Adipose tissue (tissue), 3 donors: ENCODE data around the gene GALNS. TPM values are rescaled to one million over a fixed set of nuclear protein-coding genes. Genes with fewer than 3 reads are reported as not detected.
"Not testable (repeated sequence)": the region's sequence is repeated elsewhere in the genome, so short reads cannot be mapped to it uniquely, and the experiment has no call there.

ENCODE experiments used
- H3K27ac ChIP-seq: one replicate; pipeline ENCODE4 v1.5.1; 2013; ENCODE audit warnings: low read depth, low read length
- whole genome bisulfite sequencing, 3 donors: extraction: QIAGEN DNeasy Blood & Tissue Kit; methylation state at CpG; one replicate each; pipeline ENCODE4 v1.1.7; 2013; 5-methylcytosine and 5-hydroxymethylcytosine counted together
- polyA plus RNA-seq, 3 donors: library from polyadenylated mRNA; stranded (reverse); fragments of 200-250 nt; gene quantifications; one replicate each; pipeline ENCODE4 v1.2.3, GENCODE V29; 2013
- donor health status: healthy with polysubstance abuse.
- donor health status: Bipolar disorder and iron deficiency.
- donor health status: healthy.

GALNS gene
- polyA plus RNA-seq, 3 donors = 6.3 to 23.8 (median 18.9) TPM

DNA sequence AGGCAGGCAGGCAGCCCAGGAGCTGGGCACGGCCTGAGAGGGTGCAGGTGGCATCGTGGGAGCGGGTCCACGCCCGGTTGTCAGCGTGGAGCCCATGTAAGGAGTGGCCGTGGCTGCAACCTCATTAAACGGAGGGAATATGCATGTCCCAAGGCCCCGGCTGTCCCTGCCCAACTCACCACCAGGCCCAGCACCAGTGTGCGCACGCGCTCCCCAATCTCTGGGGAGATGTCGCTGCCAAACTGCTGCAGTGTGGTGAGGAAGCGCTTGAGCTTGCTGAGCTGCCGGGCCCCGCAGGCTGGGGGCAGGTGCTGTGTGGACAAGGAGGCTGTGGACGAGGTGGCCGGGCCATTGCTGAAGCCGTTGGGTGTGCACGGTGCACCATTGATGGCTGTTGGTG lies 35.3 kb upstream of the GALNS start:
- 85 to 91% (median 86%) methylated on average over 20 of the region's 20 CpGs for WGBS, 3 donors
- H3K27ac ChIP-seq = no peak overlapping the region

- WGBS, 3 donors = 90 to 94% (median 92%) methylated on average over 15 to 16 of the region's 16 CpGs
- no peak overlapping the region for H3K27ac ChIP-seq
Observed at GRCh38 chr16:88891083-88891482, 34.3 kb upstream of the GALNS start.

DNA sequence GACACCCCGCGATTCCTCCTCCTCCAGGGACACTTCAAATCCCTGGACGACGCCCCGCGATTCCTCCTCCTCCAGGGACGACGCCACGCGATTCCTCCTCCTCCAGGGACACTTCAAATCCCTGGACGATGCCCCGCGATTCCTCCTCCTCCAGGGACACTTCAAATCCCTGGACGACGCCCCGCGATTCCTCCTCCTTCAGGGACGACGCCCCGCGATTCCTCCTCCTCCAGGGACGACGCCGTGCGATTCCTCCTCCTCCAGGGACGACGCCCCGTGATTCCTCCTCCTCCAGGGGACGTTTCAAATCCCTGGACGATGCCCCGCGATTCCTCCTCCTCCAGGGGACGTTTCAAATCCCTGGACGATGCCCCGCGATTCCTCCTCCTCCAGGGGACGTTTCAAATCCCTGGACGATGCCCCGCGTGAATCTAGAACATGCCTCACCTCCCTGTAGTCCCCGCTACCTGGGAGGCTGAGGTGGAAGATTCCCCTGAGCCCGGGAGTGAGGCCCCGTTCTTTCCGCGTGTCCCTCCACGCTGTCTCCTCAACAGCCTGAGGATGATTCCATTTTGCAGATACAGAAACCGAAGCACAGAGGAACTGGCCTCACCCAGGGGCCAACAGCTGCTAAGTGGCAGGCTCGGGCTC lies 33.1 kb upstream of the GALNS start:
- 93 to 94% (median 94%) methylated on average over 40 to 48 of the region's 48 CpGs for WGBS, 3 donors
- not testable (repeated sequence) for H3K27ac ChIP-seq

GRCh38 chr16:88888461-88889387 lies 32.0 kb upstream of the GALNS start:
- 58 to 80% (median 76%) methylated on average over 28 to 30 of the region's 30 CpGs for WGBS, 3 donors
- H3K27ac ChIP-seq = no peak overlapping the region

DNA sequence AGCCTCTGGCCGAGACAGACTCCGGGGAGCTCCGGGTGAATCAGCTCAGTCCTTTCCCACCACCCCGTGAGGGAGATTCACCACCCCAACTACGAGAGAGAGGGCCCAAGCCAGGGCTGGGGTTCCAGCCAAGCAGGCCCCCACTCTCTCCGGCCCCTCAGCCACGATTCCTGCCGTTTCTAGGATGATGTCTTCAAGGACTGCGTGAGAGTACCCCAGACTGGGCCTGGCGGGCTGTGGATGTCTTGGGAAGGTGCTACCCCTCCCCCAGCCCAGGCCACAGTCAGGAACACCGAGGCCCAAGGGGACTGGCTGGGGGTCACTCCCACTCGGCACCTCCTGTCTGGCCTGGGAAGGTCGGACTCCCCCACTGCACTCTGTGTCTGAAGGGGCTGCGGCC lies 31.3 kb upstream of the GALNS start:
- no peak overlapping the region for H3K27ac ChIP-seq

GRCh38 chr16:88886845-88887521 lies 30.2 kb upstream of the GALNS start:
- 57 to 82% (median 68%) methylated on average over 31 to 39 of the region's 39 CpGs for WGBS, 3 donors
- no peak overlapping the region for H3K27ac ChIP-seq

More for the DNA sequence above, 31.3 kb upstream of the GALNS start:
- WGBS, 3 donors = 58 to 78% (median 64%) methylated on average over 14 of the region's 14 CpGs

DNA sequence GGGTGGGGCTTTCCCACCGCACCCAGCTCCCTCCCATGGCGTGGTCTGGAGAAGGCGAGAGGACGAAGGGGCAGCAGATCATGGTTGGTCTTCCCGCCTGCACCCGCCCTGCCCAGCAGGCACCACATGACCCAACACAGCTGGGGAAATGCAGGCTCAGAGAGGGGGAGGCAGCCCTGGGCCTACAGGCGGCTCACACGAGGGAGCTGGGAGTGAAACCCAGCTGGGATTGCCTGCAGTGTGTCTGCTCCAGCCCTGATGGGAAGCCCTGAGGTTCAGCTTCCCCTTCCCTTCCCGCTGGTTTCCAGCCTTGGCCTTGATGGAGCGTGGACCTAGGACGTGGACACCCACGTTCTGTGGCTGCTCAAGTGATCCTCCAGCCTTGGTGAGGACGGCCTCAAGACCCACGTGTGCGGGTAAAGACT lies 29.7 kb upstream of the GALNS start:
- no peak overlapping the region for H3K27ac ChIP-seq
- 79 to 90% (median 89%) methylated on average over 14 to 15 of the region's 15 CpGs for WGBS, 3 donors

GRCh38 chr16:88885693-88886280 lies 29.0 kb upstream of the GALNS start:
- no peak overlapping the region for H3K27ac ChIP-seq
- 88 to 92% (median 91%) methylated on average over 26 to 28 of the region's 28 CpGs for WGBS, 3 donors

GRCh38 chr16:88884569-88885271 lies 28.0 kb upstream of the GALNS start:
- WGBS, 3 donors = 94 to 96% (median 96%) methylated on average over 39 of the region's 39 CpGs
- no peak overlapping the region for H3K27ac ChIP-seq

DNA sequence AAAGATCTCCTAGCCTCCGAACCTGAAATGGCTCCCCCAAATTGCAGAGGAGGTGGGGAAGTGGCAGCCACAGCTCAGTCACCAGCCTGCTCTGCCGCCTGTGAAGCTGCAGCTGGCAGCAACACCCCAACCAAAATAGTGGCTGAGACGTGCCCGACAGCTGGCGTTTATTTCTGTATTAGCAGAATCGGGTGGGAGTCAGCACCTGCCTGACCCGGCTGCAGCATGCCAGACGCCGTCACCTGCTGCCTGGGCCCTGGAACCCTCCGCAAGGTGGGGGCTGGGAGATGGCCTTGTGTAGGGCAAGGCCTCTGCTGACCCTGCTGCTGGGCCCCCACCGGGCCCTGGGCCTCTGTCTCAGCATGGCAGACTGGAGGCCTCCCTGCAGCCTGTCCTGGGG lies 27.2 kb upstream of the GALNS start:
- 83 to 96% (median 90%) methylated on average over 10 to 11 of the region's 11 CpGs for WGBS, 3 donors
- no peak overlapping the region for H3K27ac ChIP-seq

DNA sequence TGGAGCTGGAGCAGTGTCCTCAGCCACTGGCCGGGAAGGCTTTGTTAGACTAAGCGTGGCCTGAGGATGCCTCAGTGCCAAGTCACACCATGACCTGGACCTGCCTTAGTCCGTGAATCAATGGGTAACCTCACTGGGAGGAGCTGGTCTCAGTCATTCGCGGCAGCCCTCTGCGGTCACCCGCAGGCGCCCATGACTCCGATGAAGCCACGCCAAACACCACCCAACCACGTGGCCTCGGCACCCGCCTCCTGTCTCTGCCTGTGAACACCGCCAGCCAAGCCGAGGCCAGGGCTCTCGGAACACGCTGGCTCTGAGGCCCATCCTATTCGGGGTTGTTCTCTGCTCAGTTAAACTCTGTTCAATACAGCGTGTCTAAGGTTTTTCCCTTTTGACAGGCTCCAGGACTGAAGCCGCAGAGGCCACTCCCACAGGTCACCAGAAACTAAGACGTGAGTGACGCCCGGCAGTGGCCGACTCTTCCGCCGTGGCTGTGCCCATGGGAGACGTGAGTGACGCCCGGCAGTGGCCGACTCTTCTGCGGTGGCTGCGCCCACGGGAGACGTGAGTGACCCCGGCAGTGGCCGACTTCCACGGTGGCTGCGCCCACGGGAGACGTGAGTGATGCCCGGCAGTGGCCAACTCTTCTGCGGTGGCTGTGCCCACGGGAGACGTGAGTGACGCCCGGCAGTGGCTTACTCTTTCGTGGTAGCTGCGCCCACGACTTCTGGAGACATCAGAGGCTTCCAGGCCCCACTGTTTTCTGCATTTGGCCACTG lies 26.6 kb upstream of the GALNS start:
- no peak overlapping the region for H3K27ac ChIP-seq
- WGBS, 3 donors = 93 to 96% (median 93%) methylated on average over 49 of the region's 49 CpGs

DNA sequence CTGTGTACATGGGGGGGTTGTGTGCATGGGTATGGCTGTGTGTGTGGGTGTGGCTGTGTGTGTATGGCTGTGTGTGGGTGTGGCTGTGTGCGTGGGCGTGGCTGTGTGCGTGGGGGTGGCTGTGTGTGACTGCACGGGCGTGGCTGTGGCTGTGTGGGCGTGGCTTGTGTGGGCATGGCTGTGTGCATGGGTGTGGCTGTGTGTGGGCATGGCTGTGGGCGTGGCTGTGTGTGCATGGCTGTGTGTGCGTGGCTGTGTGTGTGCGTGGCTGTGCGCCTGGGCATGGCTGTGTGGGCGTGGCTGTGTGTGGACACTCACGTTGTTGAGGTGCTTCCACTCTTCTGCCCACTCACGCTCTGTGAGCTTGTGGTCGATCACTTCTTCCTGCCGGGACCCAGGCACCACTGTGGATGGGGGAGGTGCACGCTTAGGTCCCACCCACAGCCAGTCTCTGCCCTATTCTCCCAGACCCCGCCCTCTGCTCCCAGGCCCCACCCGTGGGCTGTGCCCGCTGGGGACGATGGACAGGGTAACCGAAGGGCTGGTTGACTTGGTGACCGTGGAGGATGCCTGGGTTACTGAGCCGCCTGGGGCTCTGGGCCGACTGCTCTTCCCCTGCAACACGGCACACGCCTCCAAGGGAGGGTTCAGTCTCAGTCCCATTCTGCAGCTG lies 25.7 kb upstream of the GALNS start:
- H3K27ac ChIP-seq = no peak overlapping the region
- 83 to 85% (median 83%) methylated on average over 26 of the region's 26 CpGs for WGBS, 3 donors

GRCh38 chr16:88881675-88882357 lies 25.1 kb upstream of the GALNS start:
- WGBS, 3 donors = 77 to 87% (median 86%) methylated on average over 25 to 27 of the region's 27 CpGs
- no peak overlapping the region for H3K27ac ChIP-seq

DNA sequence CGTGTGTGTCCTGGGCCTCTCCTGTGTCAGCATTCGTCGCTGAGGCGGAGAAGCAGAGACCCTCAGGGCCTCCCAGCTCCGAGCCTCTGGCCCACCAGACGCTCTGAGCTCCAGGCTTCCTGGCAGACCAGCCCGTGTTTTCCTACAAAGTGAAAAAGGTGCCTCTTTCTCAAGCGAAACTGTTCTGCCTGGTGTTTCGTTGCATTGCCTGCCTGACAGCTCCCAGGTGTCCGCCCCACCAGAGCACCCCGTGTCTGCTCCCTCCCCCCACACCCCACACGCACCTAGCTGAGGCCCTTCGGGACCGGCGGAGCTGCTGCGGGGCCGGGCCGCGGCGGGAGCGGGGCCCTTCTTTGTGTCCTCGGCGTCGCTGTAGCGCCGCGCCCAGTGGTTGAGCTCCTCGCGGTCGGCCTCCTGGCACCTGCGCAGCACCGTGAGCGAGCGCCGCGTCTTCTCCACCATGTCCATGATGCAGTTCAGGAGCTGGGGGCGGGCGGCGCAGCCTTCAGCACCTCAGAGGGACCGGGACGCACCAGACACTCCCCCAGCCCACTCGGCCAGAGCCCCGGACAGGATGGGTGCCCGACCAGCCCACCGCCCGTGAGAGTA lies 24.4 kb upstream of the GALNS start:
- H3K27ac ChIP-seq = no peak overlapping the region
- WGBS, 3 donors = 68 to 72% (median 69%) methylated on average over 46 of the region's 46 CpGs

DNA sequence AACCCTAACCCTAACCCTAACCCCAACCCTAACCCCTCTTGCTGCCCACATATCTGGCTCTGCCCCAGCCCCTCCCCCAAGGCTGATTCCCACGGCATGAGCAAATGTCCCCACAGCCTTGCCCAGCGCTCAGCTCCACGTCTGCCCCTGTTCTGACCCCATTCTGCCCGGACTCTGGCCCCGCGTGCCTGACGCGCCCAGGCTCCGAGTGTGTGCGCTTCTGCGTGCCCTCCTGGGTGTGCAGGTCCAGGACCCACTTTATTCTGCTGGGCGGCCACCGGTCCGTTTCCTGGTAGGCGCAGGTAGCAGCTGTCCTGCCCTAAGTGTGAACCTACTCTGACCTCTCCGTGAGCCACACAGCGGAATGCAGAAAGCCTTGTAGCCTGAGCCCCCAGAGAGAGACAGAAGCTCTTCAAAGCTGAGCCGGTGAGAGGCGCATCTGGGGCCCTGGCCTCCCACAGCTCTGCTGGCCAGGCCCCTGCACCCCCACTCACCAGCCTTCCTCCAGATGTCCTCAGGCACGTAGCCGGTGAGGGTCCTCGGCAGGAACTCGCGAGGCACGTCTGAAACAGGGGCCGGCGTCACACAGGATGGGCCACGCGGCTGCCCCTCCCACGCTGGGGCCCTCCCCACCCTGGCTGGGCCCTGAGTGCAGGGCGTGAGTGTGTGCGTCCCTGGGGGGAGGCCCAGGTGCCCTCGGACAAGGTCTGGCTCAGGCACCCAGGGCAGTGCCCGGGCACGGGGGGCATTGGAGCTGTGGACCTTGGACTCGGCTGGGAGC lies 23.7 kb upstream of the GALNS start:
- 79 to 80% (median 79%) methylated on average over 36 of the region's 36 CpGs for WGBS, 3 donors
- no peak overlapping the region for H3K27ac ChIP-seq

DNA sequence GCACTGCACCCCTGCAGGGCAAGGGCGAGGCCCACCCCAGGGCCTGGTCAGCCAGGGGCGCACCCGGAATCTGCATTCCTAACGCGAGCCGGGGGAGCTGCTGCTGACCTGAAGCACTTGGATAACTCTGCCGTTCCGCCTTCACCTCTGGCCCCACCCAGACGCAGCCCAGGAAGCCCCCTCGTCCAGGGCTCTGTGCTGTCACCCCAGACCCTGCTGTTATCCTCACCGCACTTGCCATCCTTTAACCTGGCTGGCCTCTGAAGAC lies 23.0 kb upstream of the GALNS start:
- no peak overlapping the region for H3K27ac ChIP-seq
- WGBS, 3 donors = 74 to 83% (median 83%) methylated on average over 11 of the region's 11 CpGs
